Activated T-cell treated with anti-CD3 and anti-CD28 coated beads, Interleukin-2, amount 50 U/mL, for 1 hour (primary cell): ENCODE measurements around the gene TUBB4A.
"Not testable (repeated sequence)": the region's sequence is repeated elsewhere in the genome, so short reads cannot be mapped to it uniquely, and the experiment has no call there.

Source experiments
- DNase-seq: peaks from one replicate; pipeline ENCODE4 v3.0.0-alpha.2; 2020

Gene TUBB4A

DNA sequence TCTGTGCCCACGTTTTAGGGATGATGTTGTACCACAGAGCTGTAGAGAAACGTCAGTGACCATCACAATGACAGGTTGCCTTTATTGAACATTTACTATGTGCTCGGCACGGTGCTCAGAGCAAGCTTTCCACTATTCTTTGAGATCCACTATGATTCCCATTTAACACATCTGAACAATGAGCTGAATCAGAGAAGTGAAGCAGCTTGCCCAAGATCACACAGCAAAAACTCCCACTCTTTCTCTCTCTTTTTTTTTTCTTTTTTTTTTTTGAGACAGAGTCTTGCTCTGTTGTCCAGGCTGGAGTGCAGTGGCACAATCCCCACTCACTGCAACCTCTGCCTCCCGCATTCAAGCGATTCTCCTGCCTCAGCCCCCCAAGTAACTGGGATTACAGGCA lies 20.6 kb upstream of the TUBB4A start:
- no peak for DNase-seq

DNA sequence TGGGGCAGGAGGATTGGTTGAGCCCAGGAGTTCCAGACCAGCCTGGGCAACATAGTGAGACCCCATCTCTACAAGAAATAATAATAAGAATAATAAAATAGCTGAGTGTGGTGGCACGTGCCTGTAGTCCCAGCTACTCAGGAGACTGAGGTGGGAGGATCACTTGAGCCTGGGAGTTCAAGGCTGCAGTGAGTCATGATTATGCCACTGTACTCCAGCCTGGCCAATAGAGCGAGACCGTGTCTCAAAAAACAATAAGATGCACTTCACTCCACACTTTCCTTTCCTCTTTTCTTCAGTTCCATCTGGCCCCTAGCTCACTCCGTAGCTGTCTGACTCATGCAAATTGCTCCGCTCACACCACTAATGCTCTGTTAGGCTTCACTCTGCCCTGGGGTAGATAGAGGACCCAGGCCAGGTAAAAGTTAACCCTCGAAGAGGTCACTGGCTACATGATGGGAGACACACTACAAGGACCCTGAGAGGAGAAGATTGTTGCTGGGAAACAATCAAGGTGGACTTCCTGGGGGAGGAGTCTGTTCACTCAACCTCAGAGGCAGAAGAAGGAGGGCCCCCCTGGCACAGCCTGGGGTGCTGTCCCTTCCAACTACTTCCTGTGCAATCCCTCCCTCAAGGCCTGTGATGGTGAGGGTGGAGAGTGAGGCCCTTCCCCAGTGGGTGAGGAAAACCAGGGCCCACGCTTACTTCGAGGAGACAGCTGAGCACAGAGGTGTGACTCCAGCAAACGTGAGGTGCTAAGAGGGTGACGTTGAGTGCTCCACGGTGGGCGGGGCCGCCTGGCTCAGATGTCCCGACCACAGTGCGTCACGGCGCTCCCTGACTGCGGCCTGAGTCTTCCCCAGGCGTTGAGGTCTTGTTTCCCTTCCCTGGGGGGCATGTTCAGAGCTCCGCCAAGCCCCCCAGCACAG lies 19.9 kb upstream of the TUBB4A start:
- DNase-seq: peak; percentile 70

GRCh38 chr19:6519289-6519688 lies 17.2 kb upstream of the TUBB4A start:
- no peak for DNase-seq

DNA sequence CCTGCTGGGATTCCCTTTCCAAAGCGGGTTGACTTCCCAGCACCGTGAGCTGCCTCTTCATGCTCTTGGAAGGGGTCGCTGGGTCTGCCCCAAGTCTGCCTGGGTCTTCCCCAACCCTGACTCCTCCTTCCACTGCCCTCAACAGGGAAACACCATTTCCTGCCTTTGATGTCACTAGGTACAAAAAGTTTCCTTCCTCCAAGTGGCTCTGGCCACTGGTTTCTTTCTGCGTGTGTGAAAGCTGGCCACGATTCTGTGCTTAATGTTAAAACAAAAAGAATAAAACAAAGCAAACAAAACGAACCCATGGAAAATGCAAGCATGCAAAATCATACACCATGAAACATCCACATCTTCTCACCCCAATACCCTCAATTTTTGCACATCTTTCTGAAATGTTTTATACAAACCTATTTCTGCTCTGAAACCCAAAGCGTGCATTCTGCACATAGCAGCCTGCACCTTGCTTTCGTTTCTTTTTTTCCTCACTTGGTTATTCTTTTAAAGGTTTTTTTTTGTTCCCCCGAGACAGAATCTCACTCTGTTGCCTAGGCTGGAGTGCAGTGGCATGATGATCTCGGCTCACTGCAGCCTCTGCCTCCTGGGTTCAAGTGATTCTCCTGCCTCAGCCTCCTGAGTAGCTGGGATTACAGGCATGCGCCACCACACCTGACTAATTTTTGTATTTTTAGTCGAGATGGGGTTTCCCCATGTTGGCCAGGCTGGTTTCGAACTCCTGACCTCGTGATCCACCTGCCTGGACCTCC lies 16.2 kb upstream of the TUBB4A start:
- no peak for DNase-seq

DNA sequence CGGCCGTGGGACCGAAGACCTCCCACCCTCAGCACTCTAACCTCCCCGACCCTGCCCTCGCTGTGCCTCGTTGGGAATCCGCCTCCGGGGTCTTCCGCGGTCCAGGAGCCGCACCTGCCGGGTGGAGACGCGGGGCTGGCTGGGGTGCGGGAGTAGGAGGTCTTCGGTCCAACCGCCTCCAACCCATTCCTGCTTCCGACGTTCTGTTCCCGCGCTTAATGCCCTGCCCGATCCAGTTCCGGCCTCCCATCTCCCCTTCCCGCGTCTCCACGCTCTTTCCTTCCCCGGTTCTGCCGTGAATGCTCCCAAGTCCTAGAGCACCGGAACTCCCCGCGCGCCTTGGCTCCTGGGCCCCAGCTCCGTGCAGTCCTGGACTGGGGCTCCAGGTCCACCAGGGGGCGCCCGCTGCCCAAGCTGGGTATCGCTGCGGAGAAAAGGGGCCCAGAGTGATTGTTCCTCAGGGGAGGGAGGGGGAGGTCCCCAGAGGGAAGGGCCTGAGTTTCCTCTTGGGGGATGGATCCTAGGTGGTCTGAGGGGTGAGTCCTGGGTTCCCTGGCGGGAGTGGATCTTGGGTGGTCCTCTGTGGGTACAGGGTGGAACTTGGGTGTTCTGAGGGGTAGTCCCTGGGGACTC lies 14.7 kb upstream of the TUBB4A start:
- peak; percentile 93 for DNase-seq

DNA sequence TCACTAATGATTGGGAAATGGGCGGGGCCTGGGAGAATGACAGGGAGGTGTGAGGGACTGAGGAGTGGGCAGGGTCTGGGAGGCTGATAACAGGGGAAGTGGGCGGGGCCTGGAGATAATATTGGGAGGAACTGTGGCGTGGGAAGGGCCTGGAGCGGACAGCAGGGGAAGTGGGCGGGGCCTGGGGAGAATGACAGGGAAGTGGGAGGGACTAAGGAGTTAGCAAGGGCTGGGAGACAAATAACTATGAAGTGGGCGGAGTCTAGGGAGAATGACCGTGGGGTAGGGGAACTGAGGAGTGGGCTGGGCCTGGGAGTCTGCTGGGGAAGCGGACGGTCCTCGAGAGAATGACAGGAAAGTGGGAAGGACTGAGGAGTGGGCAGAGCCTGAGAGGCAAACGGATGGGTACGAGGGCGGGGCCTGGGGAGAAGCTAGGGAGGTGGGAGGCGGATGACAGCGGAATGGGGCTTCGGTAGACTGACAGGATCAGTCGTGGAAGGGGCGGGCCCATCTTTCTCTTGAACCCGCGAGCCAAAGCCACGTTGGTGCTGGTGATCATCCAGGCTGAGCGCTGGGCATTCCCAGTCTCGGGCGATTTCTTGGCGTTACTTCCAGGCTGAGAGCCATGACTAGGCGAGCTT lies 14.0 kb upstream of the TUBB4A start:
- DNase-seq: peak; percentile 63

DNA sequence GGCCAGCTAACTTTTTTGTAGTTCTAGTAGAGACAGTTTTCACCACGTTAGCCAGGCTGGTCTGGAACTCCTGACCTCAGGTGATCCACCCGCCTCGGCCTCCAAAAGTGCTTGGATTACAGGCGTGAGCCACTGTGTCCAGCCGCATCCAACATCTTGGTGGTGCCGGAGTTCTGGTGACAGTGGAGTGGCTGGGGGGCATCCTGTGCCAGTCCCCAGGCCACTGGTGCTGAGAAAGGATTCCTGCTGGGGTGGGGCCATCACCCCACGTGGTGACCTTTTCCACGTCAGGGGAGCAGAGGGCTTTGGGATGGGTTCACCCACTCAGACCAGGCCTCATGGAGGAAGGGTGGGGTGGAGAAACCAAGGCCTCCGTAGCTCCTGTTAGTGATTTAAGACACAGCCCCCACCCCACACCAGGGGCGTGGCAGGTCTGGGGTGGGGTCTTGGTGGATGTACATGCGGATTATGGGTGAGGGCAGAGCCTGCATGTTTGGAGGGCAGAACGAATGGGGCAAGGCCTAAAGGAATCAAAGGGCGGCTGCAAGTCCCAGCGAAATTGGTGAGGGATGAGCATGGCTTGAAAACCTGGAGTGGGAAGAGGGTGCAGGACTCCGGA lies 12.9 kb upstream of the TUBB4A start:
- DNase-seq: no peak

DNA sequence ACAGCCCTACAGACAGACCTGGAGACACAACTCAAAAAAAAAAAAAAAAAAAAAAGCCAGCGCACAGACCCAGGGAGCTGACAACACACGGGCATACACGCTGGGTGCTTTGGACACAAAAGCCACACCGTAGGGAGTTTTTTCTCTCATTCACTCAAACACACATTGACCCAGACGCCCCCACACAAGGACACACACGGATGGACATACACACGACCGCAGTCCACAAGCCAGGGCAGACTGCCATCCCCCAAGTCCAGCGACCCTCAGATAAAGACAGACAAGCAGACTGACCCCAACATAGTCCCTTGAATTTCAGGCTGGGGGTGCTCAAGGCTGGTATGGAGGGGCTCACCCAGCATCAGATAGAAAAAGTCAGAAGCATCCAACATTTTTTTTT lies 12.0 kb upstream of the TUBB4A start:
- DNase-seq: no peak

DNA sequence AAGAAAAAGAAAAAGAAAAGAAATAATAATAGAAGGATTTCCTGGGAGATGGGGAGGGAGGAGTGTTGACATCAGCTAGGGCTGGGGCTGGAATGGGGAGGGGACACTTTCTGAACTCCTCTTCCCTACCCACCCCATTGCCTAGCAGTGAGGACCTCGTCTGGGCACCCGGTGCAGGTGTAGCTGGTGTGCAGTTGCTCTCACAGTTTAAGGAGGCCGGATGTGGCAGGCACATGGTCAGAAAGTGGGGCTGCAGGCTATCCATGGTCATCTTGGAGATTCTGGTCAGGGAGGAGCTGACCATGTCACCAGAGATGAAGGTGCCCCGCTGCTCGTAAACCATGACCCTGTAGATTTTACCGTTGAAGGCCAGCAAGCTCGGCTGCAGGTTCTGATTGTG lies 8.5 kb upstream of the TUBB4A start:
- no peak for DNase-seq

DNA sequence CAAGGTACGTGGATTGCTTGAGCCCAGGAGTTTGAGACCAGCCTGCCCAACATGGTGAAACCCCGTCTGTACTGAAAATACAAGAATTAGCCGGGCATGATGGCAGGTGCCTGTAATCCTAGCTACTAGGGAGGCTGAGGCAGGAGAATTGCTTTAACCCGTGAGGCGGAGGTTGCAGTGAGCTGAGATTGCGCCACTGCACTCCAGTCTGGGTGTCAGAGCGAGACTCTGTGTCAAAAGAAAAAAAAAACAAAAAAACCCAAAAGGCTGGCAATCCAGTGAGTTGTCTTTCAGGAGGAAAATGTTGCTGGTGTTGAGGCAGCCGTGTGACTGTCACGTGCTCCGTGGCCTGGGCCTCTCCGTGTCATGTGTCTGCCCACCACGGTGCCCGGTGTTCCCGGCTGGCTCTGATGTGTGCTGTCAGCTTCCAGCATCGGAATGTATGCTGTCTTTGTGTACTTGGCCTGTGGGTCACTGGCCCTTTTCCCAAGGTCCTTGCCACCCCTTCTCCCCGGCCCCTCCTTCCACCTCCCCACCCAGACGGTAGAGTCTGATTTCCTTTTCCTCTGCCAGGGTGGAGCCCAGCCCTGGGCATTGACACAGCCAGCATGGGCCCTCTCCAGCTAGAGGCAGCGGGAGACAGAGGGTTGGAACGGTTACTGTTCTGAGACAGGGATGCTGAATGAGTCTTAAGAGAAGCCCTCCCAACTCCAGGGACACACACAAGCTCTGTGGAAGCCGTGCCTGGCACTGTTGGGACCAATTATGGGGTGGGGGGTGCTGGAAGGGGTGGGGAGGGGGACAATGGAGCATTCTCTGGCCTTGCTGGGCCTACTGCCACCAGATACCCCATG lies 7.2 kb upstream of the TUBB4A start:
- DNase-seq: no peak

DNA sequence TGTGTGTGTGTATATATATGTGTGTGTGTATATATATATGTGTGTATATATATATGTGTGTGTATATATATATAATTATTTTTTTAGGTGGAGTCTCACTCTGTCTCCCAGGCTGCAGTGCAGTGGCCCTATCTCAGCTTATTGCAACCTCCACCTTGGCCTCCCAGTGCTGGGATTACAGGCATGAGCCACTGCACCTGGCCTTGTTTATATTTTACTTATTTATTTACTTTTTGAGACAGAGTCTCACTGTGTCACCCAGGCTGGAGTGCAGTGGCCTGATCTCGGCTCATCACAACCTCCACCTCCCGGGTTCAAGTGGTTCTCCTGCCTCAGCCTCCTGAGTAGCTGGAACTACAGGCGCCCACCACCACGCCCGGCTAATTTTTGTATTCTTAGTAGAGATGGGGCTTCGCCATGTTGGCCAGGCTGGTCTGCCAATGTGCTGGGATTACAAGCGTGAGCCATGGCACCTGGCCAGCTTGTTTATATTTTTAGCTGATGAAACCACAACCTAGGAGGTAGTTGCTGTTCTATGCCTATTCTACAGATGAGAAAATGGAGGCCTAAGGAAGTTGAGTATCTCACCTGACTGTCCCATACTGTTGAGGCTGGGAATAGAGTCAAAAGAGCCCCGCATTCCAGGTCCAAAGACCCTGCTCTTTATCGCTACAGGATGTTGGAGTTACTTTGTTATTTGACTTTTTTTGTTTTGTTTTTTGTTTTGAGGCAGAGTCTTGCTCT lies 6.1 kb upstream of the TUBB4A start:
- DNase-seq: not testable (repeated sequence)

DNA sequence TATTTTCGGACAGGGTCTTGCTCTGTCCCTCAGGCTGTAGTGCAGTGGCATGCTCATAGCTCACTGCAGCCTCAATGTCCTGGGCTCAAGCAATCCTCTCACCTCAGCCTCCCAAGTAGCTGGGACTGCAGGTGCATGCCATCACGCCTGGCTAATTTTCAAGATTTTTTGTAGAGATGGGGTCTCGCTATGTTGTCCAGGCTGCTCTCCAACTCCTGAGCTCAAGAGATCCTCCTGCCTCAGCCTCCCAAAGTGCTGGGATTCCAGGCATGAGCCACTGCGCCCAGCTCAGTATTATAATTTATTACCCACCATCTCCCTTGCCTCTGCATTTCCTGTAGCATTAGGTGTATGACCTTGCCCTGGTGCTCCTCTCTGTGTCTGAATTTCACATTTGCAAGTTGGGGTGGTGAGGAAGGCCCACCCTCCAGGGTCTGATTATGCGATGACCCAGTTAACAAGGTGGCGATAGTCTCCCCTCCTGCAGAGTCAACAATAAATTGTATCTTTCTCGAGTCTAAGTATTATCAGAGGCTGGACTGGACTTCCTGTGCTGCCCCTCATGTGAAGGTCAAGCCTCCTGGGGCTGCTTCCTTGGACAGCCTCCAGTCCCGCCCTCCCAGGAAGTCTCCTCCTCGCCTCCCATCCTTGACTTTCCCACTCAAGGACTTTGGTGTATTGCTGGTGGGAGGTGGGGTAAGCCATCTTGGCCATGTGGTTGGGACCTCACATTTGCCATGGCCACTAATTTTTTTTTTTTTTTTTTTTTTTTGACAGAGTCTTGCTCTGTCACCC lies 1.5 kb upstream of the TUBB4A start:
- DNase-seq: no peak

DNA sequence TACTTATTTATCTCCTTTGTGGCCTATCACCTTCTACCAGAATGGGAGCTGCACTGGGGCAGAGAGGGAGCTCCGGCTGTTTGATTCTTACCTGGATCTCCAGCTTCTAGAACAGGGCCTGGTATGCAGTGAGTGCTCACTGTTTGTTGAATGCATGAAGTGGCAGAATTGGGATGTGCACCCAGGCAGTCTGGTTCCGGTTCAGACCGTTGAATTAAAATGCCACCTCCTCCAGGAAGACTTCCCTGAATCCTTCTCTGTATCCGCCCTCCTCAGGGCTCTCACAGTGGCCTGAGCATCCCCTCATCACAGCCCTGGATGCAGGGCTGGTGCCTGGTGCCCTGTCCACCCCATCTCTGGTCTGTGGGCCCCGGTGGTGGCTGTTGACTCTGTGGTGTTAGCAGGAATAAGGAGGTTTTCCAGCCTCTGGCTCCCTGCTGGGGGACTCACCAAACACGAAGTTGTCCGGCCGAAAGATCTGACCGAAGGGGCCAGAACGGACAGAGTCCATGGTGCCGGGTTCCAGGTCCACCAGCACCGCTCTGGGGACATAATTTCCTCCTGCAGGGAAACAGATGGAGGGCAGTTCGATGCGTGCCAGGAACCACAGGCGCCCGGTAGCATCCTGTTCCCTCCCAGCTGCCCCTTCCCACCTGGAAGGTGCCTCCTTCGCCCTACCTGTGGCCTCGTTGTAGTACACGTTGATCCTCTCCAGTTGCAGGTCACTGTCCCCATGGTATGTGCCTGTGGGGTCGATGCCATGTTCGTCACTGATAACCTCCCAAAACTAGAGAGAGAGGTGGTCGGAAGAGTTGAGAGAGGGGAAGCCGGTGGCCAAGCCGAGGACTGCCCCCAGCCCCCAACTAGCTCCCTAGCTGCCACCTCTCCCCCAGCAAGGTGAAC lies 1.0 kb downstream of the TUBB4A start:
- no peak for DNase-seq

DNA sequence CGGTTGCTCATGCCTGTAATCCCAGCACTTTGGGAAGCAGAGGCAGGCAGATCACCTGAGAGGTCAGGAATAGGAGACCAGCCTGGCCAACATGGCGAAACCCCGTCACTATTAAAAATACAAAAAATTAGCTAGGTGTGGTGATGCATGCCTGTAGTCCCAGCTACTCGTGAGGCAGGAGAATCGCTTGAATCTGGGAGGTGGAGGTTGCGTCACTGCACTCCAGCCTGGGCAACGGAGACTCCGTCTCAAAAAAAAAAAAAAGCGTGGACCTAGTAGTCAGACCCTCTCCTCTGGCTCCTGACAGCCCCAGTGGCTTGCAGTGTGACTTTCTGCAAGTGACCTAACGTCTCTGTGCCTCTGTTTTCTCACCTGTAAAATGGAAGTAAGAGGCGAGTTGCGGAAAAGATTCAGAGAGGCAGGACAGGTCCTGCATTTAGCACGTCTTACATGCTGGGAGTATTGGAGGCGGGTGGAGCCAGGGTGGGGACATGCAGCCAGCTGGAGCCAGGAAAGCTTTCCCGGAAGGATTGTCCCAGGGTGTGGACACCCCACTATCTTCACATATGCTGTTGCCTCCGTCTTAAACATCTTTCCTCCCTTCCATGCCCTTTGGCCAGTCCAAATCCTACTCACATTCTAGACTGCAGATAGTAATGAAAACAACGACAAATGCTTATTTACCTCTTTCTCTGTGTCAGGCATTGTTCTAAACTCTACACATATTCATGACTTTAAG lies 2.9 kb downstream of the TUBB4A start:
- DNase-seq: no peak

DNA sequence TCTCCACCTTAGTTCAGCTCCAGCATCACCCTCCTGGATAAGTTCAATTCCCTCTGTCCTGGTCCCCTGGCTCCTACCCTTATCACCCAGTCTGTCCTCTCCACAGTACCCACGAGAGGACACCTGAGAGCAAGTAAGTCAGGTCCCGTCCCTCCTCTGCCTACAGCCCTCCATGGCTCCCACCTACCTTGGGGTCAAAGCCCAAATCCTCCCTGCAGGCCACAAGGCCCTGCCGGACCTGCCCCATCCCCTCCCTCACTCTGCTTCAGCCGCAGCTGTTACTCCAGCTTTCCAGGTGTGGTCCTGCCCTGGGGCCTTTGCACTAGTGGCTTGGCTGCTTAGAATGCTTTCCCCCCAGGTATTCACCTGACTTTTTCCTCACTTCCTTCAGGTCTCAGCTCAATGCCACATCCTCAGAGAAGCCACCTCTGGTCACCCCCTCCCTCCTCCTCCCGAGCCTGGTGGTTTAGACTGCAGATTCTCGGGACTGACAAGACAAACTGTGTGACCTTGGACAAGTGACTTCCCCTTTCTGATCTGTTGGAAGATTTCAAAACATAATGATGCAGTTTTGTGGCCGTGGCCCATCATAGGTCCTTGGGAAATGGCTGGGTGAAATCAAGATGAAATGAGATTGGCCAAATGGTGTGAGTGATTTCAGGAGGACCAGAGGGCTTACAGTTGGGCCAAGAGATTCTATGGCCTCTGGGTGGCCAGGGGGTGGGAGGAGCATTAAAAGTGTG lies 3.6 kb downstream of the TUBB4A start:
- DNase-seq: no peak

DNA sequence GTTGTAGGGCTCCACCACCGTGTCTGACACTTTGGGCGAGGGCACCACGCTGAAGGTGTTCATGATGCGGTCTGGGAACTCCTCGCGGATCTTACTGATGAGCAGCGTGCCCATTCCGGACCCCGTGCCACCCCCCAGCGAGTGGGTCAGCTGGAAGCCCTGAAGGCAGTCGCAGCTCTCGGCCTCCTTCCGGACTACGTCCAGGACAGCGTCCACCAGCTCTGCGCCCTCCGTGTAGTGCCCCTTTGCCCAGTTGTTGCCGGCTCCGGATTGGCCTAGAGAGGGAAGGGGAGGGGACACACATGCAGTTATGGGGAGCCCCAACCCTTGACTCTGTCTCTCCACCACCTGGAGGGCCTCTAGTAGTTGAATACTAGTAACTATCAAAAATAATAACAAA lies 6.2 kb downstream of the TUBB4A start:
- DNase-seq: no peak

DNA sequence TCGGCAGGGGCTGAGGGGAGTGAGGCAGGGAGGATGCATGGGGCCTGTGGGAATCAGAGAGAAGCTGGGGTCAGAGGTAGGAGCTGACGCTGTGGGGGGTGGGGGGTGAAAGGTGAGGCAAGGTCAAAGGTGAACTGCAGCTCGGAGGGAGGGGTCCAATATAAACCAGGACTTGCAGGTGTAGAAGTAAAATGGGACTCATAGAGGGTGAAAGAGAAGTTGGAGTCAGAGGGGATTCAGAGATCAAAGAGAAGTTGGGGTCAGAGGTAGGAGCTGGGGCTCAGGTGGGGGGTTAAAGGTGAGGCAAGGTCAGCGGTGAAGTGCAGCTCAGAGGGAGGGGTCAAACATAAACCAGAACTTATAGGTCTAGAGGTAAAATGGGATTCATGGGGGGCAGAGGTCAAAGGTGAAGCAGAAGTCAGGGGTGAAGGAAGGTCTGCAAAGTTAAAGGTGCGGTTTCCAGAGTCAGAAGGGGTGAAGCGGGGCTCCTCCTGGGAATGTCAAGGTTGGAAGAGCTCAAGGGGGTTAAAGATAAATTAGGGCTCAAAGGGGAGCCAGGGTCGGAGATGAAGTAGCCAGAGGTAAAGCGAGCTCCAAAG lies 7.6 kb downstream of the TUBB4A start:
- DNase-seq: no peak
